ENCODE measurements around the gene ANKRD28. TPM values are rescaled to one million over a fixed set of nuclear protein-coding genes. Genes with fewer than 3 reads are reported as not detected.

ANKRD28 gene
- total RNA-seq, 2 donors from 2014 or later = 22.1 to 43.0 TPM

DNA sequence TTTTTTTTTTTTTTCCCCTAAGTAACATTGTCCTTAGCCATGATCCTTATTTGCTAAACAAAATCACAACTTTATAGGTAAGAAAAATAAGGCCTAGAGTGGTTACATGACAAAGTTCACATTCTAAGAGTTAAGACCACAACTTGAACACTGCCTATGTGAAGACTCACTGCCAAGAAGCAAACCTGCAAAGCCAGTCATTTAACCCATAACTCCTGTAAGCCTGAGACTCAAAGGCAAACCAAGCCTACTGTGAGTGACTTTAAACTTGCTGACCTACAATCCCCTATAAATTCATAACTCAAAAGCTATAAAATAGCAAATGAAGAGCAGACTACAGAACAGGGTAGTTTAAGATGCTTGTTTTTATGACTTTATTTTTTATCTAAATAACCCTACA is 12.9 kb upstream of the ANKRD28 start:
- no peaks in the 10 kb centered on the region for H3K36me3 Mint-ChIP-seq
- ATAC-seq (peak; percentile 50 to 84), DNase-seq (ENCODE audit: low spot score in 2 of 2) (no peak)
- H3K27ac Mint-ChIP-seq = no peak overlapping the region
- peaks cover 0 to 10% of the 10 kb centered on the region in 2 donors for H3K9me3 Mint-ChIP-seq

DNA sequence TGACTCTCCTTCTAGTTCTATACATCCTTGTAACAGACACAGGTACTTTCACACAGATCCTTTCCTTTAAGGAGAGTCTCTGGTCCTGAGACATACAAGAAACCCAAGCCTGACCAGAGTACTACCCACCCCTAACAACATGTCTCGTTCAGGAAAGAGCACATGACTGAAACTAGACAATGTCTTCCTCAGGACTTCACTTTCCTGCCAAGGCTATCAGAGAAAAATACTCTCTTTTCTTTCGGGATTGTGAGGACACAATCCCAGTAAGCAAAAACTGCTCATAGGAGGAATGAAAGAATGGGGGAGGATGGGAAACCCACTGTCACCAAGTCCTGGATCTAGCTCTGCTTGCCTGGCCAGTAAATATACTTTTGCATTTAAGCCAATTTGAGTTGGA is 11.5 kb upstream of the ANKRD28 start:
- ATAC-seq (no peak), DNase-seq (ENCODE audit: low spot score in 2 of 2) (no peak)
- Mint-ChIP-seq H3K27ac (peak overlapping the region in 1 of 2 donors; percentile 1), H3K9me3 (peaks cover 0 to 10% of the 10 kb centered on the region in 2 donors), H3K36me3 (no peaks in the 10 kb centered on the region)

DNA sequence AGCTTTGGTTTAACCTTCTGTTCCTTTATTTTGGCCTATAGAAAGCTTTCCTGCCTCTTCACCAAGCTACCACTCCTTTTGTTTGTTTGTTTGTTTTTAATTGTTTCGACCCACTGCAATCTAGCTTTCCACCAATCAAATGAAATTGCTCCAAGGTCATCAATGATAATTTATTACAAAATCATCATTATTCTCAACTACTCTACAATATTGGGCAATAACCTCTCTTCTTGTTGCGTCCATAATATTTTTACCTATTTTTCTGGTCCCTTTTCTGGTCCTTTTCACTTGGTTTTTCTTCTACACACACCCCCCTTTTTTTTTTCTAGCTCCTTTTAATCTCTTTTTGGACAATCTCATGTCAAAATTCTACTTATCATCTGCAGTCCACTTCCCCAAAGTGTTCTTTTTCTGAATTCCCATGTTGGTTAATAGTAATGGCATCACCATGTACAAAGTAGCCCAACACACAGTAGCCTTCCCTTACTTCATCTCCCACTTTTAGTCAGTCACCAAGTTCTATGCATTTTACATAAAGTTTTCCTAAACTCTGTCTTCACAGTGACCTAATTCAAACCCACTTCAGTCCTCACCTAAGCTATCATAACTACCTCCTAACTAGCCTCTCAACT is 11.0 kb upstream of the ANKRD28 start:
- Mint-ChIP-seq H3K27ac (peak overlapping the region in 1 of 2 donors; percentile 1), H3K36me3 (no peaks in the 10 kb centered on the region), H3K9me3 (peaks cover 0 to 10% of the 10 kb centered on the region in 2 donors)
- ATAC-seq = no peak
- no peak for DNase-seq (ENCODE audit: low spot score in 2 of 2)

GRCh38 chr3:15805756-15806266 is 8.0 kb upstream of the ANKRD28 start:
- Mint-ChIP-seq H3K36me3 (peaks cover 0 to 12% of the 10 kb centered on the region in 2 donors), H3K9me3 (peaks cover 0 to 17% of the 10 kb centered on the region in 2 donors), H3K27ac (no peak overlapping the region)
- ATAC-seq (peak; percentile 46 to 74), DNase-seq (ENCODE audit: low spot score in 2 of 2) (no peak)

GRCh38 chr3:15804553-15805095 is 6.8 kb upstream of the ANKRD28 start:
- Mint-ChIP-seq H3K36me3 (peaks cover 0 to 12% of the 10 kb centered on the region in 2 donors), H3K9me3 (peaks cover 0 to 17% of the 10 kb centered on the region in 2 donors), H3K27ac (no peak overlapping the region)
- DNase-seq (ENCODE audit: low spot score in 2 of 2) = no peak
- peak in 1 of 2 donors; percentile 78 for ATAC-seq

GRCh38 chr3:15803921-15804320 is 6.1 kb upstream of the ANKRD28 start:
- no peak for ATAC-seq
- Mint-ChIP-seq H3K36me3 (peaks cover 0 to 12% of the 10 kb centered on the region in 2 donors), H3K9me3 (peaks cover 0 to 13% of the 10 kb centered on the region in 2 donors), H3K27ac (no peak overlapping the region)
- no peak for DNase-seq (ENCODE audit: low spot score in 2 of 2)

DNA sequence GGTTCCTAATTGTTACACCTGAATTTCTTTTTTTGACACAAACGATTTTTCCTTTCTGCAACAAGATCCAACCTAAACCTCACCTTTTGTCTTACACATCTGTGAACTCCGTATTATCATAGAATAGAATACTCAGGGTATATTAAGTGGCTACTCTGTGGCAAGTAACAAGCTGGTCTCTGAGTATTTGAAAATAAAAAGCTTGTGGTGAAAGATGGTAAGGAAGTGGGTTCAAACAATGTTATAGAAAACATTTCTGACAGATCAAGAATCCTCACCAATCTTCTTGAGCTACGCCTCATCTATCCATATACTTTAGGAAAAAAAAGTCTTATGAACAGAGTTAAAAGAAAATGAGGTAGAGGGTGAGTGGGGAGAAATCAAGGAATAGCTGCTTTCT is 3.5 kb upstream of the ANKRD28 start:
- no peak for DNase-seq (ENCODE audit: low spot score in 2 of 2)
- Mint-ChIP-seq H3K9me3 (peaks cover 0 to 7% of the 10 kb centered on the region in 2 donors), H3K36me3 (peaks cover 0 to 12% of the 10 kb centered on the region in 2 donors), H3K27ac (no peak overlapping the region)
- no peak for ATAC-seq

DNA sequence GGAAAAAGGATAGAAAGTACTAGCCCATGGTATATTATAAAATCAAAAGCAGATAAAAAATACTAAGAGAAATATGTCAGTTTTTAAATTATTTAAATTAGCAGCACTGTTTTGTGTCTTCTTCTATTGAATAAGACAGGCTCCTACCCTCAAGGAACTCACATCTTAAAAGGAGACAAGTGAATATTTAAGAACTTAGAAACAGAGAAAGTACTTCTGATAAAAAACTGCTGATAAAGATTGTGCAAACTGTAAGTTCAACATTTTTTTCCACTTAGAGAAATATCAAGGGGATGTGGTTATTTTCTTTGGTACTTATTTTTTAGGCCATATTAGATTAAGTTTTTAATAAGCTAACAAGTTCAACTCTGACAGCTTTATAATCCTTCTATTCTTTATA is 3.0 kb upstream of the ANKRD28 start:
- Mint-ChIP-seq H3K27ac (no peak overlapping the region), H3K9me3 (peaks cover 0 to 7% of the 10 kb centered on the region in 2 donors), H3K36me3 (peaks cover 0 to 12% of the 10 kb centered on the region in 2 donors)
- no peak for ATAC-seq
- no peak for DNase-seq (ENCODE audit: low spot score in 2 of 2)

GRCh38 chr3:15800327-15800726 is 2.5 kb upstream of the ANKRD28 start:
- no peak overlapping the region for H3K27ac Mint-ChIP-seq
- ATAC-seq = no peak
- peaks cover 0 to 12% of the 10 kb centered on the region in 2 donors for H3K36me3 Mint-ChIP-seq
- peaks cover 0 to 7% of the 10 kb centered on the region in 2 donors for H3K9me3 Mint-ChIP-seq
- no peak for DNase-seq (ENCODE audit: low spot score in 2 of 2)

- H3K36me3 Mint-ChIP-seq = peaks cover 0 to 12% of the 10 kb centered on the region in 2 donors
- ATAC-seq (no peak), DNase-seq (ENCODE audit: low spot score in 2 of 2) (no peak)
- H3K9me3 Mint-ChIP-seq = peaks cover 0 to 7% of the 10 kb centered on the region in 2 donors
- no peak overlapping the region for H3K27ac Mint-ChIP-seq
These were observed 910 bp upstream of the ANKRD28 start for GRCh38 chr3:15798533-15799245.

- Mint-ChIP-seq H3K36me3 (peaks cover 4% of the 10 kb centered on the region in 2 donors), H3K27ac (peak overlapping the region; percentile 84 to 91), H3K9me3 (peaks cover 3% of the 10 kb centered on the region in 2 donors)
- no peak for DNase-seq (ENCODE audit: low spot score in 2 of 2)
- peak; percentile 11 to 25 for ATAC-seq
These were observed 773 bp downstream of the ANKRD28 start for GRCh38 chr3:15796771-15797641.

DNA sequence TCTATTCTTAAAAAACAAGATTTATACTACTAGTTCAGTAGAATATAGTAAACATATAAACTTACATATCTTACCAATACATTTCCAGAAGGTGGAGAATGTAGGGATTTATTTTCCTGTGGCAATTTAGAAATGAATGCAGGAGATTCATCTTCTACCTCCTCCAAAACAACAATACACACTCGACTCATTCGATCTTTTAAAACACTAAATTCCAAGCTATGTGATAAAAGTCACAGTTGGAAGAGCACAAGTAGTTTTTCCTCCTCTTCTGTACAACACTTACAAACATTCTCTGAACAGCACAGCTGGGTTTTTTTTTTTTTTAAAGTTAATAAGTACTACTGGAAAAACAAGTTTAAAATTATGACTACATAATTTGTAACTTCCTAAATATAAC is 1.4 kb downstream of the ANKRD28 start:
- no peak for ATAC-seq
- H3K36me3 Mint-ChIP-seq = peaks cover 11% of the 10 kb centered on the region in 2 donors
- peak overlapping the region; percentile 84 to 91 for H3K27ac Mint-ChIP-seq

DNA sequence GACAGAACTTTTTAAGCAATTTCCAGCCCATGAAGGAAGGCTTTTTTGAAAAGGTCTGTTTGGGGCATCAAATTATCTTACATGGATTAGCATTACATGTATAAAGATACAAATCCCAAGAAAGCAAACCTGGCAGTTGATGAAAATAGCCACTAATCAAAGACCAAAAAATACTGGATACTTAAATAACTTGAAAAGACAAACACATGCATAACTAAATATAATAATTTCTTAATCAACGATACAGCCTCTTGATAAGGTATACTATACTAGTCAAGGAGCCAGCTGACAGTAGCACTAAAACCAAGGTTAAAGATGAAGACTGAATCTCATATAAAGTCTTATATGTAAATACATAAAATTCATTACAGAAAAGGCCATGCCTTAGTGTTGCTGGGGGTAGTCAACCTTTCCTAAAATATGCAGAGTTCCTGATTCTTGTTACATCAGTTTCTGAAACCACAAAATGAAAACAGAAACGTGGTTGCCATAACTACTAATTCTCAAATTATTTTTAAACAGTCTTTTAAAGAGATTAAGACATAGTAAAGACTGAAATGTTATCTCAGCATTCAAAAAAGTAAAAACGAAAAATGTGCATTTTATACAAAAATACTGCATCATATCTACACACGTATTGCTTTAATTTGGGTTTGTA is 2.0 kb downstream of the ANKRD28 start:
- DNase-seq (ENCODE audit: low spot score in 2 of 2) (no peak), ATAC-seq (peak; percentile 21 to 41)
- Mint-ChIP-seq H3K27ac (peak overlapping the region; percentile 59 to 66), H3K9me3 (peaks cover 4 to 14% of the 10 kb centered on the region in 2 donors), H3K36me3 (peaks cover 15 to 17% of the 10 kb centered on the region in 2 donors)

More for the DNA sequence above, 1.4 kb downstream of the ANKRD28 start:
- H3K9me3 Mint-ChIP-seq = peaks cover 4 to 10% of the 10 kb centered on the region in 2 donors
- no peak for DNase-seq (ENCODE audit: low spot score in 2 of 2)

DNA sequence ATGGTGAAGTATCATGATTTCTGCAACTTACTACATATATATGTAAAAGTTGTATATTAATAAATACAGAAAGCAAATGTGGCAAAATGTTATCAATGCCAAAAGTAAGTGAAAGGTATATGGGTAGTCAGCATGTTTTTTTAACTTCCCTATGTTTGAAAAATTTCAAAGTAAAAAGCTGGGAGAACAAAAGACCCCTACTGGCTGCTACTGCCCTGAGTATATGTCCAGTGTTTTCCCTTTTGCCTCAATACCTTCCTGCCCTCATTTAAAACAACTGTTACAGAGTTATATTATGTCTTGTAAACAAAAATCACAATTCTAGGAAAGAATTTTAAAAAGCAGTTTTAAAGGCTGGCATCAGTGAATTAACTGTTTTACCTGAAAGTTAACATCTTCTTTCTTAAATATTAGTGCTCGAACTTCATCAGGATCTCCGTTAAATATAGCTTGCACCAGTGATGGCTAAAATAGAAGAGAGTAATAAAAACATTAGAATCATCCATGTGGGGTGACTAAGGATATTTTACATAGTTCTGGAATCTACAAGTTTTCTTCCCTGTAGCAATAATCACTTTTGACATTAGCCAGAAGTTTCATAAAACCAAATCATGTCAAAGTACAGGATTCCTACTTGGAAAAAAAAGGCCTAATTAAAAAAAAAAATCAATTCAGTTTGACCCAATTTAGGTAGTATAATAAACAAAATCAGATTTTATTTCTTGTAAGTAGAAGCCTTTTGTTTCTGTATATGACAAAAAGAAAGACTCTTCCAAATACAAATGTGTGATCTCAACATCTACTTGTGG is 2.7 kb downstream of the ANKRD28 start:
- no peak for DNase-seq (ENCODE audit: low spot score in 2 of 2)
- ATAC-seq = no peak
- peak overlapping the region; percentile 59 to 66 for H3K27ac Mint-ChIP-seq
- H3K36me3 Mint-ChIP-seq = peaks cover 15 to 22% of the 10 kb centered on the region in 2 donors
- peaks cover 4 to 18% of the 10 kb centered on the region in 2 donors for H3K9me3 Mint-ChIP-seq

GRCh38 chr3:15794303-15794771 is 3.4 kb downstream of the ANKRD28 start:
- ATAC-seq (peak in 1 of 2 donors; percentile 28), DNase-seq (ENCODE audit: low spot score in 2 of 2) (no peak)
- H3K36me3 Mint-ChIP-seq = peaks cover 15 to 22% of the 10 kb centered on the region in 2 donors
- peak overlapping the region in 1 of 2 donors; percentile 32 for H3K27ac Mint-ChIP-seq
- peaks cover 4 to 18% of the 10 kb centered on the region in 2 donors for H3K9me3 Mint-ChIP-seq

All from activated naive CD4-positive, alpha-beta T cell treated with anti-CD3 and anti-CD28 coated beads, Interleukin-2, amount 50 U/mL, for 72 hours (primary cell).